ENCODE measurements around the gene CAMSAP1.
"Not testable (repeated sequence)": the region's sequence is repeated elsewhere in the genome, so short reads cannot be mapped to it uniquely, and the experiment has no call there.

CAMSAP1 gene

DNA sequence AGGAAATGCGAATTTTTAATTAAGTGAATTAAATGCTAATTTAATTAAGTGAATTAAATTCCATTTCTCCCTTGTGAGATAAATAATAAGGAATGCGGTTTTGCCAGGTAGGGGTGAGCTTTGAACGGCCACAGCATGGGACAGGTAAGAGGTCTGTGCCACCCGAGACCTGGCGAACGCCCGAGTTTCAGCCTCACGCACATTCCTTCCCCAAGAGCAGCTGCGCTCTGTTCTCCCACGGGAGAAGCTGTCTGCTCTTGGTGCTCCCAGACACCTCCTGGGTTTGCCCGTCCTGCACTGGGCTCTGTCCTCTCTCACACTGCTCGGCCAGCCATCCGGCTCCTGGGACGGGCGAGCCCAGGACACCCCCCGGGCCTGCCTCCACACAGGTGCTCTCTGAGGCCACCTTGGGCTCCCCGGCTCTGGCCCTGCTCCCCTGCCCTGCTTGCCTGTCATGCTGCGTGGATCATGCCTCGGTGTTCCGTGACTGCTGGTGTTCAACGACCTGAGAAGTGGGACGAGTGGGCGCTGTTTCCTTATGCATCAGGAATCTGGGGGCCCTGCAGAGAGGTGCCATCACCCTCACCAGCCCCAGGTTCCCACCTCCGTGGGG is 13.7 kb upstream of the CAMSAP1 start:
- no peak for DNase-seq (ENCODE audit: low read depth in 1 of 2, low spot score in 1 of 2)

DNA sequence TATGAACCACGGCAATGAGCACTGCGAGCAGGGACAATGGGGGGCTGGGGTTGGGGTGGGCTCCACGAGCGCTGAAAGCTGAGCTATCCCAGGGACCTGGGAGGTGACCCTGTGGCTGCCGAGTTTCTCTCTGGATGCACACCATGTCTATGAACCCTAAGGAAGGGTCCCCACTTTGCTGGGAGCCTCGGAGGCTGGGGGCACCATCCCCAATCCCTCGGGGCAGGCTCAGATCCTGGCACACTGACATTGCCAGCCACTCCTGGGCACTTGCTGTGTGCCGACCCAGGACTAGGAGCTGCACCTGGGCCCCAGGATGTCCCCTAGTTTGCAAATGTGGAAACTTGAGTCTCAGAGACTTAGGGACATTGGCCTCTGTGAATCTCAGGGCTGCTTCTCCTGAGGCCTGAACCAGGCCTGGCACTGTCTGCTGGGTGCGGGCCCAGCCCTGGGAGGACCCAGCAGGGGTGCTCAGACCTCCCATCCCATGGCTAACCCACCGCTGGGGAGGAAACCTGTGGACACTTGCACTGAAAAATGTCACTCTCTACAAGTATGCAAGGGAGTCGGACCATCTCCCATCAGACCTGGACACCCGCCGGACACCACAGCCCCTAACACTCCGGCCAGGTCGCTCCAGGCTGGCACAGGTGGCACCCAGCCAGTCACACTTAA is 13.0 kb upstream of the CAMSAP1 start:
- no peak for DNase-seq (ENCODE audit: low read depth in 1 of 2, low spot score in 1 of 2)

DNA sequence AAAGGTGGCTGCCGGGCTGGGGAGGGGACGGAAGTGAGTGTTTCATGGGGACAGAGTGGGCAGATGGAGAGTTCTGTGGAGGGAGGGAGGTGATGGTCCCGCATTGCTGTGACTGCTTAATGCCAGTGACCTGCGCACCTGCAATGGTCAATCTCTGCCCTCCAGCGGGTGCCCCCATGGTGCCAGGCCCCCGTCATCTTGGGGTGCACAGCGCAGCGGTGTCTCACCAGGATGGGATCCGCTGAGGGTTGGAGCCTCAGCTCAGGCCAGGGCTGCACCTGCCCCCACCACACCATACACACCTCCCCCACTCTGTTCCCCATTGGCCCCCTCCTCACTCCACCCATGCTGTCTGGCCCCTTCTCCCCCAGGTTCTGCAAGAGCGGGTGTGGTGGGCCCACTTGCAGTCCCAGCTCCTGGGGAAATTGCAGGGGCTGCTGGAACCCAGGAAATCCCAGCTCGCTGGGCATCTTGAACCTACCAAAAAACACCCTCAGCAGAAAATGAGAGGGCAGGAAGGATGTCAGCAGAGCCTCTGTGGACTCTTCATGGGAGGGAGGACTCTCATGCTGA is 12.1 kb upstream of the CAMSAP1 start:
- DNase-seq (ENCODE audit: low read depth in 1 of 2, low spot score in 1 of 2) = no peak

DNA sequence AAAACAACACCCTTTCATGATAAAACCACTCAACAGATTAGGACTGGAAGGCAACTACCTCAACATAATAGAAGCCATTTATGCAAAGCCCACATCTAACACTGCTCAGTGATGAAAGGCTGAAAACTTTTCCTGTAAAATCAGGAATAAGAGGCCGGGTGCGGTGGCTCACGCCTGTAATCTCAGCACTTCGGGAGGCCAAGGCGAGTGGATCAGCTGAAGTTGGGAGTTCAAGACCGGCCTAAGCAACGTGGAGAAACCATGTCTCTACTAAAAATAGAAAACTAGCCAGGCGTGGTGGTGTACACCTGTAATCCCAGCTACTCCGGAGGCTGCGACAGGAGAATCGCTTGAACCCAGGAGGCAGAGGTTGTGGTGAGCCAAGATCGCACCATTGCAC is 8.9 kb upstream of the CAMSAP1 start:
- DNase-seq (ENCODE audit: low read depth in 1 of 2, low spot score in 1 of 2) = not testable (repeated sequence)

DNA sequence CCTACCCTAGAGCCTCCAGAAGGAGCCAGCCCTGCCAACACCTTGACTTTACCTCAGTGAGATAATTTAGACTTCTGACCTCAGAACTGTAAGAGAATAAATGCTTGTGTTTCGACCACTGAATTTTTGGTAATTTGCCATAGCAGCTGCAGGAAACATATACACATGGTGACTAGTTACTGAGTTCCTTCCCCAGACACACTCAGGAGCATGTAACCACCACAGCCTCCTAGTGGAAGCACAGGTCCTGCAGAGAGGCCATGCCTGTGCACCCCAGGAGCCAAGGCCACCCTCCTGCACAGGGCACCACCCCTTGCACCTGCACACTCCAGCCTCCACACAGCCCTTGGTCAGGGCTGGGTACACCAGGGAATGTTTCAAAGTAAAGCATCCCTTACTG is 7.6 kb upstream of the CAMSAP1 start:
- no peak for DNase-seq (ENCODE audit: low read depth in 1 of 2, low spot score in 1 of 2)

DNA sequence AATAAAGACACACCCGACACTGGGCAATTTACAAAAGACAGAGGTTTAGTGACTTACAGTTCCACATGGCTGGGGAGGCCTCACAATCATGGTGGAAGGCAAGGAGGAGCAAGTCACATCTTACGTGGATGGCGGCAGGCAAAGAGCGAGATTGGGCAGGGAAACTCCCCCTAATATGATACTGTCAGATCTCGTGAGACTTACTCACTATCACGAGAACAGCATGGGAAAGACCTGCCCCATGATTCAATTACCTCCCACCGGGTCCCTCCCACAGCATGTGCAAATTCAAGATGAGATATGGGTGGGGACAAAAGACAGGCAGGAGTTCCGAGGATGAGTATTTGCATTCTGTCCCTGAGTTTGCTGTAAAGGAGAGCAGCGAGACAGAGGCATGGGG is 3.9 kb upstream of the CAMSAP1 start:
- DNase-seq (ENCODE audit: low read depth in 1 of 2, low spot score in 1 of 2) = not testable (repeated sequence)

DNA sequence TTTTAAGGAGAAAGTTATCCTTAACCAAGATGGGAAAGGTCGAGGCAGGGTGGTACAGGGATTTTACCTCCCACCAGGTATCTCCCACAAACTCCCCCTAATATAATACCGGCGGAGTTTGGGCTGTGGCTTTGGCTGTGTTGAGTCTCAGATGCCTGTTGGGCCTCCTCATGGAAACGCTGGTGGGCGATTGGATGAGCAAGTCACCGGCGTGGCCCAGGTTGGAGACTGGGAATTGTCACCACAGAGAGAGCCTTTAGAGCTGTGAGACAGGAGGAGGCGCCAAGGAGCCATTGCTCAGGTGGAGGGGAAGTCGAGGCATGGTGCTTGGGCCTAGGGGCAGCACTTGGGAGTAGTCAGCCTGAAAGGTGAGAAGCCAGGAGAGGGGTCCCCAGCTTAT is 3.4 kb upstream of the CAMSAP1 start:
- DNase-seq (ENCODE audit: low read depth in 1 of 2, low spot score in 1 of 2) = no peak

DNA sequence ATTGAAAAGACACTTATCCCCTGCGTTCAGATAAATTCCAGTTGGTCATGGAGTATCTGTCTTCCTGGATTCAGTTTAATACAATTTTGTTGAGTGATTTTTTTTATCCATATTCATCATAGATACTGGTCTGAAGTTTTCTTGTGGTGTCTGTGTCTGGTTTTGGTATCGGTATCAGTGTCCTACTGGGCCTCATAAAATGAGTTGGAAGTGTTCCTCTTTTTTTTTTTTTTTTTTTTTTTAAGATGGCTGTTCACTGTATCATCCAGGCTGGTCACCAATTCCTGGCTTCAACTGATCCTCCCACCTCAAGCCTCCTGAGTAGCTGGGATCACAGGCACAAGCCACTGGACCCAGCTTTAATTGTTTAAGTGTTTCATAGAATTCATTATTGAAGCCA is 2.9 kb upstream of the CAMSAP1 start:
- no peak for DNase-seq (ENCODE audit: low read depth in 1 of 2, low spot score in 1 of 2)

DNA sequence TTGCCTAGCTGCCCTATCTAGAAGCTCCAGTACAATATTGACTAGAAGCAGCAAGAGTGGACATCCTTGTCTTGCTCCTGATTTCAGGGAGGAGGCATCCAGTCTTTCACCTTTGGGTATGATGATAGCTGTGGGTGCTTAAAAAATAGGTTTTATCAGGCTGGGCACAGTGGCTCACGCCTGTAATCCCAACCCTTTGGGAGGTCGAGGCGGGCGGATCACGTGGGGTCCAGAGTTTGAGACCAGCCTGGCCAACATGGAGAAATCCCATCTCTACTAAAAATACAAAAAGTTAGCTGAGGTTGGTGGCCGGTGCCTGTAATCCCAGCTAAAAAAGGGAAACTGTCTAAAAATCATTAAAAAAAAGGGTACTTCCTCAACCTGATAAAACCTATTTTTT is 2.0 kb upstream of the CAMSAP1 start:
- DNase-seq (ENCODE audit: low read depth in 1 of 2, low spot score in 1 of 2) = no peak

DNA sequence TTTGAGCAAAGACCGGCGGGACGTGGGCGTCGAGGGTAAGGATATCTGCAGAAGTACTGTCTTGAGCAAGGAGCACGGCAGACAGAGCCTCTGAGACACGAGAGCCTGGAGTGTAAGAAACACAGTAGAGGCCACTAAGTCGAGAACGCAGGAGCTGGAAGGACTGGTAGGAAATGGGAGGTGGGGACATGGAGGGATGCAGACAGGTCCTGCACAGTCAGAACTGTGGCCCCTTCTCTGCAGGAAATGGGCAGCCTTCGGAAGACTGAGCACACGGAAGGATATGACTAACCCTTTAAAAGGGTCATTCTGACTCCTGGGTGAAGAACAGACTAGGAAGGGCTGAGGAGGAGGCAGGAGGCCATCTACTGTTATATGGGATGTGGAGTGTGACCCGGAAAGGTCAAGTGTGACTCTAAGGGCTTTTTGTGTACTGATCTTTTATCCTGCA is 1.4 kb upstream of the CAMSAP1 start:
- DNase-seq (ENCODE audit: low read depth in 1 of 2, low spot score in 1 of 2) = no peak

DNA sequence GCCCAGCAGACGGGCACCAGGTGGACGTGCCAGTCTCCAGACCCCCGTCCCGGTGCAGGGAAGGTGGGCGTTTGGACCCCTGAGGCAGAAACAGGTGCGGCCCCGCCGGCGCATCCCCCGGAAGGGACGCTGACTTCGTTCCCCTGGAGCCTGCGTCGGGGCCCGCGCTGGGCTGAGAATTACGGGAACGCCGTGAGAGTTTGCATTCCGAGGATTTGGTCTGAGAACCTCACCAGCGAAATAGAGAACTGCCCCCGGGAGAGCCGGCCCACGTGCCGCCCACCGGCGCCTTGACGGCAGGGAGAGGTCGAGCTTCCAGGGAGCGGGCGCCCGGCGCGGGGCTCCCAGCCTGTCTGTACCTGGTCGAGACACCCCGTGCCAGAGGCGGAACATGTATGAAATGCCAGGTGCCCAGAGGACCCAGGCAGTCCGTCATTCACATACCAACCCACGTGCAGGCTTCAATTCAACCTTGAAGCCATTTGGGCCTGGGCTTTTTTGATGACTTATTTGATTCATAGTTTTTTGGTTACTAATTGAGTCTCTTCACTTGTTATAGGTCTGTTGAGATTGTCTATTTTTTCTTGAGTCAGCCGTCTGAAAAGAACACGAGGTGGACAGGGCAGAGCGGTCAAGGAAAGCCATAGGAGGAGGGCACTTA is 877 bp upstream of the CAMSAP1 start:
- DNase-seq (ENCODE audit: low read depth in 1 of 2, low spot score in 1 of 2) = peak in 1 of 2 donors; percentile 16

DNA sequence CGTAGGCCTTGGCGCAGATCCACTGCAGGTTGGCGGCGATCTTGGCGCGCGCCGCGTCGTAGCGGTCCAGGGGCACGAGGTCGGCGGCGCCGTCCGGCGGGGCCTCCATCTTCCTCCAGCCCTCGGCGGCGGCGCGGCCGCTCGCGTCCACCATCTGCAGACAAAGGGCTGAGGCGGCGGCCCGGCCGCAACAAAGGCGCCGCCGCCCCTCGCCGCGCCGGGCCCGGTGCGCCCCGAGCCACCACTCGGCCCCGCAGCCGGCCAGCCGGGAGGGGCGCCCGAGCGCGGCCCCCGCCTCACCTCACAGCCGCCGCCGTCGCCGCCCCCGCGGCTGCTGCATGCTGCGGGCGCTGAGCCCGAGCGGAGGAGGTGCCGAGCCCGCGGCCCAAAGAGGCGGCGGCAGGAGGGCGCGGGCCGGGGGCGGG is 328 bp downstream of the CAMSAP1 start:
- DNase-seq (ENCODE audit: low read depth in 1 of 2, low spot score in 1 of 2) = no peak

DNA sequence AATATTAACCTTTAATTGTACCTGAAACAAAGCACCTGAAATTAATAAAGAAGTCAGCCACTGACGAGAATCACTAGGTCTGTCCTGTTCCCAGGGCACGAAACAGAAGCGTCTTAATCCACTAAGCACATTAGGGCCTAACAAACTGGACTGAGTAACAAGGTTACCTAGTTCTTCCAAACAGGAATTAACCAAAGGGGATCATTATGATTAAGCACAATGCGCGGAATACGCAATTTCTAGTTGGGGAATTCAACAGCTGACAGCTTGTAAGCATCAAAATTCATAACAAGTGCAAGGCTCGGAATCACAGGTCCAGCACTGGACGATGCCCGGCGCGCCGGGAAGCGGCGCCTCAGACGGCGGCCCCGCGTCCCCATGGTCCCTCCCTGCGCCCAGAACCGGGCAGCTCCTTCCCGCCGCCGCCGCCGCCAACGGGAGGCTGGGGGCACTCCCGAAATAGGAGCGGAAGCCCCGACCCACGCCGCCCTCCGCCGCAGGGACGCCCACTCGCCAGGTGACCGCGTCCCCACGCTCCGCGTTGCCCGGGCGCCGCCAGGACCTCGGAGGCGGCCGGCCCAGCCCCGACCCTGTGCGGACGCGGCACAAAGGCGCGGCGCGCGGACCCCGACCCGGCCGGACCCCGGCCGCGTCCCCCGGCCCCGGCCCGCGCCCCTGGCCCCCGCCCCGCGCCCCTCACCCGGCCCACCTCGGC is 898 bp downstream of the CAMSAP1 start:
- DNase-seq (ENCODE audit: low read depth in 1 of 2, low spot score in 1 of 2) = no peak

DNA sequence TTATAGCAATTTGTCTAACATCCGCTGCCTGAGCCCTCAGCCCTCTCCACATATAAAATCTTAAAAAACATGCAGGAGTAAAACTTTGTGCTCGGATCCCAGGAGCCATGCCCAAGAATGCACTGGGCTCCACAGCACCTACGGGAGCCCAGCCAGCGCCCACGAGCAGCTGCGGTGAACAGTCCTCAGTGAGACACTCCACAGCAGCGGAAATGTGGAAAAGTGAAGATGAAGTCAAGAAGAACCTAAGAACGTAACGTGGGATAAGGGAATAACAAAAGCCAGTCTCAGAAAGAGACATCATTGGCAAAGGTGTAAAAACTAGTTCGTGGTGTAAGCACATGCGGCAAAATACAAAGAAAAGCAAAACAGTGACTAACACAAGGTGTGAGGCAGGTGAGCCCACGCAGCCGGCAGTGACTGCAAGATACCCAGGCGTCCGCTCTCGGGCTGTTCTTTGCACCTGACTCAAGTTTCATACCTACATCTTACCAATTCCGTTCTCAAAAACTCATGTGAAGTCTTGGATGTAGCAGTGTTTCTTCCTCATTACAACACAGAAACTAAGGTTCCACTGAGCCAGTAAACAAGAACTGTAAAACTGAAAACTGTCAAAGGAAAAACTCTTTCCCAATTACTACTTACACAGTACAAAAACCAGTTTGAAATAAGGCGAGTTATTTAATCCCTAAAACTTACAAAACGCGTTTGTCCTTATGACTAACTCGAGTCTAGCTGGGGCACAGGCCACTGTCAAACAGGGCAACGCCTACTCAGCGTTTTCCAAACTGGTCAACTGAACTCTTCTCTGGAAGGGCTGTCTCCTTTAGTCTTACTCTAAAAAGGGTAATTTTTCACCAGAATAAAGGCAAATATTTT is 1.7 kb downstream of the CAMSAP1 start:
- peak in 1 of 2 donors; percentile 58 for DNase-seq (ENCODE audit: low read depth in 1 of 2, low spot score in 1 of 2)

DNA sequence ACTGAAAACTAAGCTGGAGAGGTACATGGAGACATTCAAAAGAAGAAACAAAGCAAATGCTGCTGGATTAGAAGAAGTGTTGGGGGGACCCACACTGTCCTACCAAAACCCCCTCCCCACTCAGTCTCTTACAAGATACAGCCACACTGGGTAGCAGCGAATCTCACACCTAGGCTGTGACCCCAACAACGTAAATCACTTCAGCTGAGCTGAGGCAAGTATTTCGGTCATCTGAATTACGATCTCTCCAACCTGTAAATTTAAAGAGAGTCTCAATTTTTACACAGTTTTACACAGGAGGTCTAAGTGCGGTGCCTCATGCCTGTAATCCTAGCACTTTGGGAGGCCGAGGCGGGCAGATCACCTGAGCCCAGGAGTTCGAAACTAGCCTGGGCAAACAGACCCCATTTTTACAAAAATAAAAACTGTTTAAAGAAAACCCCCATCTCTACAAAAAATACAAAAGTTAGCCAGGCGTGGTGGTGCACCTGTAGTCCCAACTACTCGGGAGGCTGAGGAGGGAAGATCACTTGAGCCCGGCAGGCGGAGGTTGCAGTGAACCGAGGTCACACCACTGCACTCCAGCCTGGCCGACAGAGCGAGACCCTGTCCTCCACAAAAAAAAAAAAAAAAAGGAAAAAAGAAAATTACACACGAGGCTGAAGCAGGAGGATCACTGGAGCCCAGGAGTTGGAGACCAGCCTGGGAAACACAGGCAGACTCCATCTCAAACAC is 3.4 kb downstream of the CAMSAP1 start:
- no peak for DNase-seq (ENCODE audit: low read depth in 1 of 2, low spot score in 1 of 2)

DNA sequence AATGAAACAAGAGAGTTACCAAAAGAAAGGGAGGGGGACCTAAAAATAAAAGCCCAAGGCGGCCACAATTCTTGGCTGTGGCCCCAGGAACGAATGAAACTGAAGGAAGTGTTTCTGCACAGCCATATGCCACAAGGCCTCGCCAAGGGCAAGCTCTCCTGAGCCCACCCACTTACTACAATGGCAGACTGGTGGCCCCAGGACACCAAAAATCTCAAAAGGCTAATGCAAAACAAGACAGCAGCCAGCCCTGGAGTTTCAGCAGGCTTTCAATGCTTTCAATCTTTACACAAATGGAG is 4.0 kb downstream of the CAMSAP1 start:
- no peak for DNase-seq (ENCODE audit: low read depth in 1 of 2, low spot score in 1 of 2)

DNA sequence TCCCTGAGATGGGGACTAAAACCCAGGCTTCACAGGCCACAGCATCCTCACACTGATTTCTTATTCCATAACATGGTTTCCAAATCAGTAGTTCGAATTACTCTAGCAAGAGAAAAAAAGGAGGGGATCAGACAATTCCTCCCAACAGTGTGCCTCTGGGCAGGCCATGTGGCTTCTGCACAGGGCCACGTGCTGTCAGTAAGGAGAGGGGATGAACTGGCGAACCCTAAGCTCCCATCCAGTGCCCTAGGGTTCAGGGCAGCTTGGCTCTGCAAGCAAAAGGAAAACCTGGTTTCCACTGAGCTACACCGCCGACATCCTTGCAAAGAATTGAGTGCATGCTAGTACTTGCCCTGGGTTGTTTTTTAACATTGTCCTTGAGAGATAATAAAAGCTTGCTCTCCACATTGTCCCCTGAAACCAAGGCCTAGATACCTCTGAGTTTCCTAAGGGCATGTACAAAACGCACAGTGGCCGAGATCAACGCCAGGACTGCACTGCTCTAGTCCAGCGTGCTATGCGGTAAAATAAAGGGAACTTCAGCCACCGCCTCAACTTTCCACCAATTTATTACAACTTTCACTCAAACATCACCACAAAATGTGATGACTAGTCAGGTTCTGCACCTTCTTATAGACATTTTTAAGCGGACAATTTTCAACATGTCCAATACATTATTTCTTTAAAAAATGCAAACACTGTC is 4.5 kb downstream of the CAMSAP1 start:
- DNase-seq (ENCODE audit: low read depth in 1 of 2, low spot score in 1 of 2) = no peak

DNA sequence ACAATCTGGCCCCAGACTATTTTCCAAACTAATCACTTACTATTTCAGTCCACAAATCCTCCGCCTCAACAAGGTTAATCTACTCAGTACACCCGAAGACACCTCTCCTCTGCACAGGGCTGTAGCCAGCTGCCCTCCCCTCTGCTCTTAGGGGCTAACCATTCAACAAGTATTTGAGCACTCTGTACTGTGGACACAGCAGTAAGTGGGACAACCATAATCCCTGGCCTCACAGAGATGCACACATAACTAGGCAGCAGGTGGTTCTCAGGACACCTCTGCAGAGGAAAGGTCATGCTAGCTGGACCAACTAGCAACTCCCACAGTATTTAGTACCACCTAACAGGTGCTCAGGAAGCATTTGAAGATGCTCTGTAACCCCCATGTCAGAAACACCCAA is 5.5 kb downstream of the CAMSAP1 start:
- DNase-seq (ENCODE audit: low read depth in 1 of 2, low spot score in 1 of 2) = no peak

DNA sequence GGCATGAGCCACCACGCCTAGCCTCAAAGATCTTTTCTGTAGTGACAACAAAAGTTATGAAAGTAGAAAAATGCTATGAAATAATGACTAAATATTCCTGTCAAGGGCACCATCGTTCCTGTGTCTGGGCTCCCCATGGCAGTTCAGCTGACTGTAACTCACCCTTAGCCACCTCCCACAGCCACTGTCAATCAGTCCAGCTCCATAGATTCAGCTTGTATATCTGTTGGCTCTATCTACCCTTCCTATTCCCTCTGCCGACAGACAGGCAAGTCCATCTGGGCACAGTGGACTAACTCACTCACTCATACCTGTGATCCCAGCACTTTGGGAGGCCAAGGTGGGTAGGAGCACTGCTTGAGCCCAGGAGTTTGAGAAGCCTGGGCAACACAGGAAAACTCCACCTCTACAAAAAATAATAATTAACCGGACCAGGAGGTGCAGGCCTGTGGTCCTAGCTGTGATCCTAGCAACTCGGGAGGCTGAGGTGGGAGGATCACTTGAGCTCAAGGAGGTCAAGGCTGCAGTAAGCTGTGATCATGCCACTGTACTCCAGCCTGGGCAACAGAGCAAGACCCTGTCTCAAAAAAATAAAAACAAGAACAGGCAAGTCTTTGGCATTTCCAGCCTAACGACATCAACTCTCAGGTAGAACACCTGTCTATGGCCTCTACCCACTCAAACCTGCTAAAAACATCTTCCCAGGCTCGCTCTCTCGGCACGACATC is 6.2 kb downstream of the CAMSAP1 start:
- no peak for DNase-seq (ENCODE audit: low read depth in 1 of 2, low spot score in 1 of 2)
